ENCODE results near the gene CRIP3. TPM values are rescaled to one million over a fixed set of nuclear protein-coding genes. Genes with fewer than 3 reads are reported as not detected.
A peak's percentile ranks its signal among the peaks of the same experiment; 100 is the strongest.

The CRIP3 gene
- total and polyA plus RNA-seq, 2 of the 13 experiments (the other 11 are each of a cell fraction or from before 2014, with no cell fraction given), result 6.3 to 9.3 TPM

DNA sequence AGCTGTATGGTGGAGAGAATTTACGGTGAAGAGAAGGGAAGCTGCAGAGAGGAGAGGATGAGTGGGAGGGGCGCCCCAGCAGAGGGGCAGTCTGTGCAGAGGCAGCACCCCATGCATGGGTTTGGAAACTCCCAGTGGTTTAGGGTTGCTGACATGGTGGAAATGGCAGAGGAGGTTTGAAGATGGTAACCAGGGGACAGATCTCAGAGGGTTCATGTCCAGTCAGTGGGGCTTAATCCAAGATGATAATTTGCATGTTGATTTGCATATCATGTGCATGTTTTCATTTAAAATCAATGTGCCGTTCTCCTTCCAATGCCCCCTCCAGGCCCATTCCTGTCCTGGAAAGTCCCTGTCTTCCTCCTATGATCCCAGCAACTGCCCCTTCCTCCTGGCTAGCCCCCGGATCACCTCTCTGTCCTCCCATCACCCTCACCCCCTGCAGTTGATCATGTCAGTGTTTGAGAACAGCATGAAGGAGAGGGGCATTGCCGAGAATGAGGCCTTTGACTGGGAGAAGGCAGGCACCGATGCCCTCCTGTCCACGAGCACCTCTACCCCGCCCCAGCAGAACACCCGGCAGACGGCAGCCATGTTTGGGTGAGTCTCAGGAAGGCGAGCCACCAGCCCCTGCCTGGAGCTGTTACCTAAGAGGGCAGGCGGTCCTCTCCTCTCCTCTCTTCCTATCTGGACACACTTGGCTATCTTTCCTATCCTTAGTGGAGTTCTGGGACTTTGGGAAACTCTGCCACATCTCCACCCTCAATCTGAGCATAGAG is 51.1 kb downstream of the CRIP3 start (continued):
- TF ChIP-seq NFE2 (CRISPR knock-in tag; IDR thresholded peaks at IDR 0.05) (no peak), RFX5 (IDR thresholded peaks at IDR 0.05; ENCODE audit: low read depth, low read length) (no peak), ZNF207 (IDR thresholded peaks at IDR 0.05; ENCODE audit: borderline replicate concordance) (no peak), SAFB2 (CRISPR knock-in tag; IDR thresholded peaks at IDR 0.05; ENCODE audit: borderline replicate concordance, low read depth) (no peak), ZKSCAN8 (CRISPR knock-in tag; IDR thresholded peaks at IDR 0.05; ENCODE audit: borderline replicate concordance) (no peak), RARA (CRISPR knock-in tag; IDR thresholded peaks at IDR 0.05) (no peak), ARNT (IDR thresholded peaks at IDR 0.05) (no peak), HNRNPL (IDR thresholded peaks at IDR 0.05; ENCODE audit: low read depth, low read length) (no peak), SMAD1 (CRISPR knock-in tag; IDR thresholded peaks at IDR 0.05; ENCODE audit: borderline replicate concordance, low read depth) (no peak), ZNF883 (CRISPR knock-in tag; IDR thresholded peaks at IDR 0.05; ENCODE audit: not compliant biosample characterization) (peak; percentile 36), ZMYM3 (CRISPR knock-in tag; IDR thresholded peaks at IDR 0.05) (no peak), ZBTB7A (CRISPR knock-in tag; IDR thresholded peaks at IDR 0.05) (no peak), SIN3B (IDR thresholded peaks at IDR 0.05; ENCODE audit: low read length) (no peak), ZNF570 (CRISPR knock-in tag; IDR thresholded peaks at IDR 0.05; ENCODE audit: borderline replicate concordance) (no peak)
- TF ChIP-seq, protein P1, sequence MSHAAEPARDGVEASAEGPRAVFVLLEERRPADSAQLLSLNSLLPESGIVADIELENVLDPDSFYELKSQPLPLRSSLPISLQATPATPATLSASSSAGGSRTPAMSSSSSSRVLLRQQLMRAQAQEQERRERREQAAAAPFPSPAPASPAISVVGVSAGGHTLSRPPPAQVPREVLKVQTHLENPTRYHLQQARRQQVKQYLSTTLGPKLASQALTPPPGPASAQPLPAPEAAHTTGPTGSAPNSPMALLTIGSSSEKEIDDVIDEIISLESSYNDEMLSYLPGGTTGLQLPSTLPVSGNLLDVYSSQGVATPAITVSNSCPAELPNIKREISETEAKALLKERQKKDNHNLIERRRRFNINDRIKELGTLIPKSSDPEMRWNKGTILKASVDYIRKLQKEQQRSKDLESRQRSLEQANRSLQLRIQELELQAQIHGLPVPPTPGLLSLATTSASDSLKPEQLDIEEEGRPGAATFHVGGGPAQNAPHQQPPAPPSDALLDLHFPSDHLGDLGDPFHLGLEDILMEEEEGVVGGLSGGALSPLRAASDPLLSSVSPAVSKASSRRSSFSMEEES (CRISPR knock-in tag; IDR thresholded peaks at IDR 0.05), result no peak
- TF ChIP-seq, protein P2, sequence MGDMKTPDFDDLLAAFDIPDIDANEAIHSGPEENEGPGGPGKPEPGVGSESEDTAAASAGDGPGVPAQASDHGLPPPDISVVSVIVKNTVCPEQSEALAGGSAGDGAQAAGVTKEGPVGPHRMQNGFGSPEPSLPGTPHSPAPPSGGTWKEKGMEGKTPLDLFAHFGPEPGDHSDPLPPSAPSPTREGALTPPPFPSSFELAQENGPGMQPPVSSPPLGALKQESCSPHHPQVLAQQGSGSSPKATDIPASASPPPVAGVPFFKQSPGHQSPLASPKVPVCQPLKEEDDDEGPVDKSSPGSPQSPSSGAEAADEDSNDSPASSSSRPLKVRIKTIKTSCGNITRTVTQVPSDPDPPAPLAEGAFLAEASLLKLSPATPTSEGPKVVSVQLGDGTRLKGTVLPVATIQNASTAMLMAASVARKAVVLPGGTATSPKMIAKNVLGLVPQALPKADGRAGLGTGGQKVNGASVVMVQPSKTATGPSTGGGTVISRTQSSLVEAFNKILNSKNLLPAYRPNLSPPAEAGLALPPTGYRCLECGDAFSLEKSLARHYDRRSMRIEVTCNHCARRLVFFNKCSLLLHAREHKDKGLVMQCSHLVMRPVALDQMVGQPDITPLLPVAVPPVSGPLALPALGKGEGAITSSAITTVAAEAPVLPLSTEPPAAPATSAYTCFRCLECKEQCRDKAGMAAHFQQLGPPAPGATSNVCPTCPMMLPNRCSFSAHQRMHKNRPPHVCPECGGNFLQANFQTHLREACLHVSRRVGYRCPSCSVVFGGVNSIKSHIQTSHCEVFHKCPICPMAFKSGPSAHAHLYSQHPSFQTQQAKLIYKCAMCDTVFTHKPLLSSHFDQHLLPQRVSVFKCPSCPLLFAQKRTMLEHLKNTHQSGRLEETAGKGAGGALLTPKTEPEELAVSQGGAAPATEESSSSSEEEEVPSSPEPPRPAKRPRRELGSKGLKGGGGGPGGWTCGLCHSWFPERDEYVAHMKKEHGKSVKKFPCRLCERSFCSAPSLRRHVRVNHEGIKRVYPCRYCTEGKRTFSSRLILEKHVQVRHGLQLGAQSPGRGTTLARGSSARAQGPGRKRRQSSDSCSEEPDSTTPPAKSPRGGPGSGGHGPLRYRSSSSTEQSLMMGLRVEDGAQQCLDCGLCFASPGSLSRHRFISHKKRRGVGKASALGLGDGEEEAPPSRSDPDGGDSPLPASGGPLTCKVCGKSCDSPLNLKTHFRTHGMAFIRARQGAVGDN (CRISPR knock-in tag; IDR thresholded peaks at IDR 0.05), result peak; percentile 57
- TF ChIP-seq, protein P3, sequence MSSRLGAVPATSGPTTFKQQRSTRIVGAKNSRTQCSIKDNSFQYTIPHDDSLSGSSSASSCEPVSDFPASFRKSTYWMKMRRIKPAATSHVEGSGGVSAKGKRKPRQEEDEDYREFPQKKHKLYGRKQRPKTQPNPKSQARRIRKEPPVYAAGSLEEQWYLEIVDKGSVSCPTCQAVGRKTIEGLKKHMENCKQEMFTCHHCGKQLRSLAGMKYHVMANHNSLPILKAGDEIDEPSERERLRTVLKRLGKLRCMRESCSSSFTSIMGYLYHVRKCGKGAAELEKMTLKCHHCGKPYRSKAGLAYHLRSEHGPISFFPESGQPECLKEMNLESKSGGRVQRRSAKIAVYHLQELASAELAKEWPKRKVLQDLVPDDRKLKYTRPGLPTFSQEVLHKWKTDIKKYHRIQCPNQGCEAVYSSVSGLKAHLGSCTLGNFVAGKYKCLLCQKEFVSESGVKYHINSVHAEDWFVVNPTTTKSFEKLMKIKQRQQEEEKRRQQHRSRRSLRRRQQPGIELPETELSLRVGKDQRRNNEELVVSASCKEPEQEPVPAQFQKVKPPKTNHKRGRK (CRISPR knock-in tag; IDR thresholded peaks at IDR 0.05), result no peak
